Prostate gland (tissue), 2 donors: ENCODE measurements around the gene SSU72. TPM values are rescaled to one million over a fixed set of nuclear protein-coding genes. Genes with fewer than 3 reads are reported as not detected.

Experiments used
- DNase-seq: peaks from one replicate; pipeline ENCODE4 v3.0.0-alpha.2; 2019; ENCODE audit warnings: low spot score
- H3K27ac ChIP-seq, 2 donors: fragments of 200-600 bp; sonication (generic); 2 replicates each; pipeline ENCODE4 v1.5.1; 2017 to 2019
- H3K27me3 ChIP-seq: fragments of 200-600 bp; sonication (generic); replicated peaks from 2 replicates; pipeline ENCODE4 v1.5.1; 2019; ENCODE audit not compliant: insufficient read depth
- H3K36me3 ChIP-seq, 2 donors: fragments of 200-600 bp; sonication (generic); 1 replicate in 1 of 2; 2 replicates in 1 of 2; pipeline versions ENCODE4 v1.5.1 to v1.8.1; 2017 to 2019
- H3K4me1 ChIP-seq: fragments of 200-600 bp; sonication (generic); replicated peaks from 2 replicates; pipeline ENCODE4 v1.5.1; 2019
- H3K4me3 ChIP-seq, 2 donors: fragments of 200-600 bp; sonication (generic); 2 replicates each; pipeline ENCODE4 v1.5.1; 2017 to 2019
- H3K9me3 ChIP-seq: fragments of 200-600 bp; sonication (generic); 2 replicates; pipeline ENCODE4 v1.5.1; 2017
- POLR2A ChIP-seq: fragments of 450-650 bp; IDR thresholded peaks from one replicate; pipeline ENCODE4 v1.6.1; 2016; ENCODE audit warnings: antibody characterized with exemption, mild to moderate bottlenecking
- POLR2AphosphoS5 ChIP-seq: sonication (generic); formaldehyde crosslinking; IDR thresholded peaks from one replicate; pipeline ENCODE4 v1.6.1; 2017; ENCODE audit warnings: antibody characterized with exemption
- WGBS: methylation state at CpG from one replicate; pipeline ENCODE4 v1.1.5; 2018; 5-methylcytosine and 5-hydroxymethylcytosine counted together
- intact Hi-C: fragments of 100-400 bp; cut with DNase I; formaldehyde crosslinking; loops from one replicate; pipeline ENCODE4 v1.14.2; 2022
- total RNA-seq, 2 donors: library from RNA; depleted of rRNA; stranded (reverse); fragments of >200 nt; gene quantifications; one replicate each; pipeline ENCODE4 v1.1.0, GENCODE V29; 2016
- TF ChIP-seq, protein P1 (sequence below), 4 experiments: fragments of 200-600 bp in 2 of 4; fragments of 450-650 bp in 2 of 4; sonication (generic) in 2 of 4; IDR thresholded peaks; 1 replicate in 3 of 4; 2 replicates in 1 of 4; pipeline ENCODE4 v1.5.1; 2016 to 2019; ENCODE audit warnings: antibody characterized with exemption in 4 of 4, mild to moderate bottlenecking in 2 of 4, moderate library complexity in 2 of 4

The SSU72 gene
- total RNA-seq, 2 donors from 2014 or later, result 173 to 203 TPM

DNA sequence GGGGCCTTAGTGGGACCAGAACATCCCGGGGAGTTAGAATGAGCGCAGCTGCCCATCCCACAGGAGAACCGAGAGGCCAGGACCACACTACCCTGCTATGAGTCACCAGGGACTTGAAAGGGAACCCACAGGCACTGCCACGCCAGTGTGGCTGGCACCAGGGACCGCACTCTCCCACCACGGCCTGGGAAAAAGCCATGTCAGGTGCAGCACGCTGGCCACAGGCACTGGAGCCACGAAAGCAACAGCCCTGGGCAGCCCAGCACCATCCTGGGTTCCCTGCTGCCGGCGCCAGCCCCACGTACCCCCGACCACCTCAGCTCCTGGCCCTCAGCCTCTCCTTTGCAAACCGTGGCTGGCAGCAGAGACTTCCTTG is 20.1 kb downstream of the SSU72 start:
- TF ChIP-seq POLR2A (no peak), POLR2AphosphoS5 (no peak)
- TF ChIP-seq, protein P1, sequence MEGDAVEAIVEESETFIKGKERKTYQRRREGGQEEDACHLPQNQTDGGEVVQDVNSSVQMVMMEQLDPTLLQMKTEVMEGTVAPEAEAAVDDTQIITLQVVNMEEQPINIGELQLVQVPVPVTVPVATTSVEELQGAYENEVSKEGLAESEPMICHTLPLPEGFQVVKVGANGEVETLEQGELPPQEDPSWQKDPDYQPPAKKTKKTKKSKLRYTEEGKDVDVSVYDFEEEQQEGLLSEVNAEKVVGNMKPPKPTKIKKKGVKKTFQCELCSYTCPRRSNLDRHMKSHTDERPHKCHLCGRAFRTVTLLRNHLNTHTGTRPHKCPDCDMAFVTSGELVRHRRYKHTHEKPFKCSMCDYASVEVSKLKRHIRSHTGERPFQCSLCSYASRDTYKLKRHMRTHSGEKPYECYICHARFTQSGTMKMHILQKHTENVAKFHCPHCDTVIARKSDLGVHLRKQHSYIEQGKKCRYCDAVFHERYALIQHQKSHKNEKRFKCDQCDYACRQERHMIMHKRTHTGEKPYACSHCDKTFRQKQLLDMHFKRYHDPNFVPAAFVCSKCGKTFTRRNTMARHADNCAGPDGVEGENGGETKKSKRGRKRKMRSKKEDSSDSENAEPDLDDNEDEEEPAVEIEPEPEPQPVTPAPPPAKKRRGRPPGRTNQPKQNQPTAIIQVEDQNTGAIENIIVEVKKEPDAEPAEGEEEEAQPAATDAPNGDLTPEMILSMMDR (IDR thresholded peaks at IDR 0.05), result no peak
- WGBS, result 78% methylated on average over 13 of the region's 13 CpGs
- no peaks in the 10 kb centered on the region for H3K27me3 ChIP-seq
- no peak overlapping the region for H3K27ac ChIP-seq
- H3K4me3 ChIP-seq, result no peak overlapping the region
- intact Hi-C loops, result no loop called here
- no peaks in the 10 kb centered on the region for H3K4me1 ChIP-seq
- H3K36me3 ChIP-seq, result peaks cover 0 to 3% of the 10 kb centered on the region in 2 donors
- no peak for DNase-seq
- no peaks in the 10 kb centered on the region for H3K9me3 ChIP-seq

DNA sequence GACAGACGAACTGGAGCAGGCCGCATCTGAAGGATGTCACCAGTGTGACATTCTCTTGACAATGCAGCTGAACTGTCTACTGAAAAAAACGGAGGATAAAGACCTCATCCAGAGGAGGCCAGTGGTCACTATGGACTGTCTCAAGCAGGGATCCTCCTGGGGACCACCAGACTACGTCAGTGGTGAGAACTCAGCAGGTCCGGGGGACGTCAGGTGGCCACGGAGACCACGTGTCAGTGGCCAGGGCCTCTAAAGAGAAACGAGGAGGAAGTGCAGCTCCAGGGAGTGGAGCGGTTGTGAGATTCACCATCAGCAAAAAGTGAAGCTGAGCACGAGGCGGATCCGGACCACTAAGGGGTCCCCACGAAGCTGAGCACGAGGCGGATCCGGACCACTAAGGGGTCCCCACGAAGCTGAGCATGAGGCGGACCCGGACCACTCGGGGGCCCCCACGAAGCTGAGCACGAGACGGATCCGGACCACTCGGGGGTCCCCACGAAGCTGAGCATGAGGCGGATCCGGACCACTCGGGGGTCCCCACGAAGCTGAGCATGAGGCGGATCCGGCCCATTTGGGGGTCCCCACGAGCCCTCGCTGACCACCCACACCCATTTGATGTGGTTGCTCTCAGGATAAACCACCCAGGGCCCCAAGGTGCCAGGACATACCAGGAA is 20.7 kb downstream of the SSU72 start:
- no peaks in the 10 kb centered on the region for H3K4me1 ChIP-seq
- 90% methylated on average over 35 of the region's 35 CpGs for WGBS

DNA sequence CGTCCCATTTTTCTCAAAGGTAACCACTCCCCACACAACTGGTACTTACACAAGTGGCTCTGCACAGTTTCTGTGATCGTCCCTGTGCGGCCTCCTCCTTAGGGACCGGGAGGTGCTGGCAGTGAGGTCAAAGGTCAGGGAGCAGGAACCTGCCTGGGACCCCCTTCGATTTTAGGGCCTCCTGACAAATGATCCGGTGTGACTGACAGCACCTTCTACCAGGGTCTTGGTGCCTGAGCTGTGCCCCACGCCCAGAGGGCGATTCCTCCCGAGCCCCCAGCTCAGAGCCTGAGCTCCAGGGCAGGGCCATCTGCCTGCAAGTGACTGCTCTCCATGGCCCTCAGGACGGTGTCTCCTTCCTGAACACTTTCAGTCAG is 22.4 kb downstream of the SSU72 start:
- H3K27ac ChIP-seq, result no peak overlapping the region
- DNase-seq, result no peak
- peaks cover 0 to 3% of the 10 kb centered on the region in 2 donors for H3K36me3 ChIP-seq
- 93% methylated on average over 9 of the region's 10 CpGs for WGBS
- no peaks in the 10 kb centered on the region for H3K4me1 ChIP-seq
- intact Hi-C loops, result no loop called here
- H3K27me3 ChIP-seq, result no peaks in the 10 kb centered on the region
- TF ChIP-seq, protein P1 (IDR thresholded peaks at IDR 0.05), result no peak
- TF ChIP-seq POLR2A (no peak), POLR2AphosphoS5 (no peak)
- H3K4me3 ChIP-seq, result no peak overlapping the region
- no peaks in the 10 kb centered on the region for H3K9me3 ChIP-seq

More for the DNA sequence above, 20.7 kb downstream of the SSU72 start:
- no peaks in the 10 kb centered on the region for H3K9me3 ChIP-seq
- no peaks in the 10 kb centered on the region for H3K27me3 ChIP-seq
- H3K27ac ChIP-seq, result no peak overlapping the region
- no peak overlapping the region for H3K4me3 ChIP-seq
- no peak for DNase-seq
- no peak for TF ChIP-seq POLR2A
- TF ChIP-seq, protein P1 (IDR thresholded peaks at IDR 0.05), result no peak
- TF ChIP-seq POLR2AphosphoS5, result no peak
- intact Hi-C loops, result no loop called here
- H3K36me3 ChIP-seq, result peaks cover 0 to 3% of the 10 kb centered on the region in 2 donors

DNA sequence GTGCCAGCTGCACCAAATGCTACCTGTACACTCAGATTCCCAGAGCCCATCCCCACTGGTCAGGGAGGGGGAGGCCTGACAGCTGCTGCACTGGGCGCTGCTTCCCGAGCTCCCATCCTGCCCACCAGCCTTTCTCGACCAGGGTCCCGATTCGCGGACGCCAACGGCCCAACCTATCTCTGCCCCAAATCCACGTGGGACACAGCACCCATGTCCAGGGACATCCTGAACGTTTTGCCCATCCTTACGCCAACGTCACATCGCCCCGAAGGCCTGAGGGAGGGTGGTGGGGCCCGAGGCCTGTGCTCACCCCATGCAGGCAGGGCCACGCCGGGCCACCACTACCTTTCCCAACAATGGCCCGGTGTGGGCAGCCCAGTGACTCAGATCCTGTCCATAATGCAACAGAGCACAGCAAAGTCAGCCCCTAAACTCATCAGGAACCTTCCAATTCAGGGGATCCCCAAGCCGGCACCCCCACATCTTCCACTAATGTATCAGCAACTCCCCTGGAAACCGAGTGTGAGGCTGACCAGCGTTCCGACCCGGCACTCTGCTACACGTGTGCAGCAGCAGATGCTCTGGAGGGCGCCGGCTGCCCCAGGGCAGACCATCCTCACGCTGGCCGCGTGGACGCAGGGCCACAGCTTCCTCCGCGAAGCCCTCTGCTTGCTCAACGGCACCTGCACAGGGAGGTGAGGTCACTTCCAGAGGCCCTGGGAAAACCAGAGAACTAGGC is 23.0 kb downstream of the SSU72 start:
- DNase-seq, result no peak
- TF ChIP-seq POLR2AphosphoS5, result no peak
- TF ChIP-seq, protein P1 (IDR thresholded peaks at IDR 0.05), result no peak
- no peak for TF ChIP-seq POLR2A
- Histone ChIP-seq H3K36me3 (peaks cover 0 to 3% of the 10 kb centered on the region in 2 donors), H3K27me3 (no peaks in the 10 kb centered on the region), H3K4me3 (no peak overlapping the region), H3K9me3 (no peaks in the 10 kb centered on the region), H3K27ac (no peak overlapping the region), H3K4me1 (no peaks in the 10 kb centered on the region)
- intact Hi-C loops, result no loop called here
- WGBS, result 85% methylated on average over 33 of the region's 33 CpGs
